Measurements from ENCODE around the gene DAGLA. TPM values are rescaled to one million over a fixed set of nuclear protein-coding genes. Genes with fewer than 3 reads are reported as not detected.

The DAGLA gene
- total and polyA plus RNA-seq, 8 donors, result under 0.01 to 27.2 (median 1.0) TPM

GRCh38 chr11:61747967-61748285 lies 67.7 kb downstream of the DAGLA start:
- TF ChIP-seq POLR2AphosphoS5 (IDR thresholded peaks at IDR 0.05) (no peak), CTCF (IDR thresholded peaks at IDR 0.05) (no peak), POLR2A (IDR thresholded peaks at IDR 0.05) (no peak), EP300 (IDR thresholded peaks at IDR 0.05) (no peak)
- intact Hi-C loops (cut with DNase I; ENCODE audit: low total_unique reads), result no loop called here

GRCh38 chr11:61749591-61750217 lies 69.5 kb downstream of the DAGLA start:
- Histone ChIP-seq H3K4me3 (no peak overlapping the region), H3K4me1 (peaks cover 12 to 24% (median 21%) of the 10 kb centered on the region in 4 donors), H3K9me3 (no peaks in the 10 kb centered on the region), H3K36me3 (peaks cover 0 to 2% (median under 1%) of the 10 kb centered on the region in 4 donors), H3K27ac (no peak overlapping the region), H3K27me3 (peaks cover 0 to 24% (median 0%) of the 10 kb centered on the region in 3 donors)
- no peak for TF ChIP-seq CTCF (IDR thresholded peaks at IDR 0.05)
- TF ChIP-seq POLR2AphosphoS5 (IDR thresholded peaks at IDR 0.05), result no peak
- no peak for TF ChIP-seq EP300 (IDR thresholded peaks at IDR 0.05)
- no peak for TF ChIP-seq POLR2A (IDR thresholded peaks at IDR 0.05)
- peak in 1 of 2 donors; percentile 66 for DNase-seq
- 59 to 69% (median 64%) methylated on average over 21 of the region's 21 CpGs for WGBS, 5 donors
- intact Hi-C loops (cut with DNase I; ENCODE audit: low total_unique reads), result no loop called here

More at GRCh38 chr11:61747967-61748285, 67.7 kb downstream of the DAGLA start:
- DNase-seq, result no peak
- Histone ChIP-seq H3K4me3 (no peak overlapping the region), H3K27ac (peak overlapping the region in 1 of 5 donors; percentile 51), H3K4me1 (peaks cover 12 to 23% (median 19%) of the 10 kb centered on the region in 4 donors), H3K9me3 (no peaks in the 10 kb centered on the region), H3K27me3 (peaks cover 0 to 18% (median 0%) of the 10 kb centered on the region in 3 donors), H3K36me3 (peaks cover 0 to 17% (median 12%) of the 10 kb centered on the region in 4 donors)
- WGBS, 5 donors, result 0 to 44% (median 36%) methylated on average over 2 to 3 of the region's 3 CpGs

GRCh38 chr11:61750631-61751273 lies 70.6 kb downstream of the DAGLA start:
- WGBS, 5 donors, result 97 to 99% (median 98%) methylated on average over 5 of the region's 5 CpGs
- no peak overlapping the region for H3K4me3 ChIP-seq
- peaks cover 0 to 24% (median 0%) of the 10 kb centered on the region in 3 donors for H3K27me3 ChIP-seq
- intact Hi-C loops (cut with DNase I; ENCODE audit: low total_unique reads), result no loop called here
- no peaks in the 10 kb centered on the region for H3K36me3 ChIP-seq
- no peak for DNase-seq
- peaks cover 15 to 30% (median 27%) of the 10 kb centered on the region in 4 donors for H3K4me1 ChIP-seq
- H3K9me3 ChIP-seq, result no peaks in the 10 kb centered on the region
- no peak overlapping the region for H3K27ac ChIP-seq
- no peak for TF ChIP-seq POLR2A (IDR thresholded peaks at IDR 0.05)
- no peak for TF ChIP-seq POLR2AphosphoS5 (IDR thresholded peaks at IDR 0.05)

GRCh38 chr11:61751384-61751783 lies 71.2 kb downstream of the DAGLA start:
- 81 to 88% (median 85%) methylated on average over 13 to 14 of the region's 14 CpGs for WGBS, 5 donors
- no peaks in the 10 kb centered on the region for H3K9me3 ChIP-seq
- DNase-seq, result no peak
- TF ChIP-seq EP300 (IDR thresholded peaks at IDR 0.05), result no peak
- TF ChIP-seq POLR2AphosphoS5 (IDR thresholded peaks at IDR 0.05), result no peak
- TF ChIP-seq POLR2A (IDR thresholded peaks at IDR 0.05), result no peak
- H3K27ac ChIP-seq, result no peak overlapping the region
- no peak overlapping the region for H3K4me3 ChIP-seq
- intact Hi-C loops (cut with DNase I; ENCODE audit: low total_unique reads), result no loop called here
- H3K4me1 ChIP-seq, result peaks cover 21 to 36% (median 34%) of the 10 kb centered on the region in 4 donors
- H3K36me3 ChIP-seq, result no peaks in the 10 kb centered on the region
- H3K27me3 ChIP-seq, result peaks cover 0 to 24% (median 0%) of the 10 kb centered on the region in 3 donors

GRCh38 chr11:61752117-61752924 lies 72.1 kb downstream of the DAGLA start, which contains the start of gene MYRF:
MYRF (plus strand) TSS chr11:61752636; CDS start chr11:61752745, 109 bp downstream.
- peaks cover 0 to 24% (median 0%) of the 10 kb centered on the region in 3 donors for H3K27me3 ChIP-seq
- 0 to 2% (median 2%) methylated on average over 6 to 93 of the region's 93 CpGs for WGBS, 5 donors
- peak within 1 kb of the TSS; percentile 89 to 93 (median 91) for H3K27ac ChIP-seq
- H3K36me3 ChIP-seq, result no peaks in the 10 kb centered on the region
- peak; percentile 81 to 85 for DNase-seq
- TF ChIP-seq POLR2AphosphoS5 (IDR thresholded peaks at IDR 0.05), result no peak
- peak in 4 of 7 experiments; percentile 16 to 67 (median 42) for TF ChIP-seq CTCF (IDR thresholded peaks at IDR 0.05)
- H3K9me3 ChIP-seq, result no peaks in the 10 kb centered on the region
- intact Hi-C loops (cut with DNase I; ENCODE audit: low total_unique reads), result no loop called here
- H3K4me1 ChIP-seq, result peaks cover 27 to 45% (median 36%) of the 10 kb centered on the region in 4 donors
- peak within 1 kb of the TSS; percentile 50 to 66 (median 59) for H3K4me3 ChIP-seq
